Tibial nerve (tissue), 3 donors: Measurements from ENCODE around the gene RMI2.

ENCODE experiments used
- POLR2A ChIP-seq, 2 donors: fragments of 450-650 bp; IDR thresholded peaks; one replicate each; pipeline ENCODE4 v1.6.1; 2017; ENCODE audit warnings: antibody characterized with exemption in 2 of 2, mild to moderate bottlenecking in 2 of 2, moderate library complexity in 2 of 2
- TF ChIP-seq, protein P1 (sequence below), 5 experiments: fragments of 200-600 bp in 3 of 5; fragments of 450-650 bp in 2 of 5; sonication (generic) in 3 of 5; IDR thresholded peaks; one replicate each; pipeline ENCODE4 v1.5.1; 2016 to 2019; ENCODE audit warnings: antibody characterized with exemption in 5 of 5, mild to moderate bottlenecking in 3 of 5, moderate library complexity in 2 of 5

DNA sequence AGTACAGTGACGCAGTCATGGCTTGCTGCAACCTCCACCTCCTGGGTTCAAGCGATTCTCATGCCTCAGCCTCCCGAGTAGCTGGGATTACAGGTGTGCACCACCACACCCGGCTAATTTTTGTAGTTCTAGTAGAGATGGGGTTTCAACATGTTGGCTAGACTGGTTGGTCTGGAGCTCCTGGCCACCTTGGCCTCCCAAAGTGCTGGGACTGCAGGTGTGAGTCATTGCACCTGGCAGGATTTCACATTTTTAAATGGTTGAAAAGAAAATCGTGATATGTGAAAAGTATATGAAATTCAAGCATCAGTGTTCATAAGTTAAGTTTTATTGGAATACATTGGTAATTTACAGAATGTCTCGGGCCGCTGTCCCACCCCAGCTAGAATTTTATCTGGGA, 2.6 kb downstream of the RMI2 start:
- TF ChIP-seq, protein P1, sequence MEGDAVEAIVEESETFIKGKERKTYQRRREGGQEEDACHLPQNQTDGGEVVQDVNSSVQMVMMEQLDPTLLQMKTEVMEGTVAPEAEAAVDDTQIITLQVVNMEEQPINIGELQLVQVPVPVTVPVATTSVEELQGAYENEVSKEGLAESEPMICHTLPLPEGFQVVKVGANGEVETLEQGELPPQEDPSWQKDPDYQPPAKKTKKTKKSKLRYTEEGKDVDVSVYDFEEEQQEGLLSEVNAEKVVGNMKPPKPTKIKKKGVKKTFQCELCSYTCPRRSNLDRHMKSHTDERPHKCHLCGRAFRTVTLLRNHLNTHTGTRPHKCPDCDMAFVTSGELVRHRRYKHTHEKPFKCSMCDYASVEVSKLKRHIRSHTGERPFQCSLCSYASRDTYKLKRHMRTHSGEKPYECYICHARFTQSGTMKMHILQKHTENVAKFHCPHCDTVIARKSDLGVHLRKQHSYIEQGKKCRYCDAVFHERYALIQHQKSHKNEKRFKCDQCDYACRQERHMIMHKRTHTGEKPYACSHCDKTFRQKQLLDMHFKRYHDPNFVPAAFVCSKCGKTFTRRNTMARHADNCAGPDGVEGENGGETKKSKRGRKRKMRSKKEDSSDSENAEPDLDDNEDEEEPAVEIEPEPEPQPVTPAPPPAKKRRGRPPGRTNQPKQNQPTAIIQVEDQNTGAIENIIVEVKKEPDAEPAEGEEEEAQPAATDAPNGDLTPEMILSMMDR (IDR thresholded peaks at IDR 0.05): no peak
- no peak for TF ChIP-seq POLR2A (IDR thresholded peaks at IDR 0.05)
